PC-9 (cell line): ENCODE measurements around the gene CLBA1. TPM values are rescaled to one million over a fixed set of nuclear protein-coding genes. Genes with fewer than 3 reads are reported as not detected.

ENCODE experiments used
- BruUV-seq: library from RNA; stranded (reverse); fragments of 400-500 nt; replicated peaks from 2 replicates; lab custom pipeline; 2021; lab: Mats Ljungman, UMichigan
- CTCF ChIA-PET: fragments of 300-600 bp; sonication (Branson Sonifier 250); formaldehyde crosslinking; loops from one replicate; lab custom pipeline; 2022; ENCODE audit warnings: antibody characterized with exemption; lab: Charles Lee
- POLR2A ChIA-PET: fragments of 300-600 bp; sonication (Branson Sonifier 250); formaldehyde crosslinking; loops from one replicate; lab custom pipeline; 2022; ENCODE audit warnings: antibody characterized with exemption; ENCODE audit not compliant: unreplicated experiment; lab: Charles Lee
- DNase-seq, 2 experiments: peaks; one replicate each; pipeline versions ENCODE4 v3.0.0 to v3.0.0-alpha.2; 2015 to 2022; ENCODE audit warnings: mixed read lengths in 1 of 2
- H2AFZ ChIP-seq: fragments of 200-600 bp; sonication (generic); 2 replicates; pipeline ENCODE4 v1.8.1; 2017; ENCODE audit warnings: antibody characterized with exemption
- H3F3A ChIP-seq: fragments of 200-600 bp; sonication (generic); 2 replicates; pipeline ENCODE4 v1.8.1; 2017; ENCODE audit warnings: antibody characterized with exemption, mild to moderate bottlenecking, low read depth; ENCODE audit not compliant: insufficient read depth
- H3K27ac ChIP-seq: fragments of 200-600 bp; sonication (generic); 2 replicates; pipeline ENCODE4 v1.6.1; 2016; ENCODE audit warnings: mixed run types
- H3K27me3 ChIP-seq: fragments of 200-600 bp; sonication (generic); 2 replicates; pipeline ENCODE4 v1.6.1; 2016; ENCODE audit warnings: low read depth, mixed run types; ENCODE audit not compliant: insufficient read depth
- H3K36me3 ChIP-seq: fragments of 200-600 bp; sonication (generic); 2 replicates; pipeline ENCODE4 v1.6.1; 2016; ENCODE audit warnings: low read depth, mixed run types
- H3K4me1 ChIP-seq: fragments of 200-600 bp; sonication (generic); replicated peaks from 2 replicates; pipeline ENCODE4 v1.6.1; 2016; ENCODE audit warnings: mixed run types; ENCODE audit not compliant: insufficient read depth
- H3K4me2 ChIP-seq: fragments of 200-600 bp; sonication (generic); 2 replicates; pipeline ENCODE4 v1.6.1; 2017; ENCODE audit warnings: mixed run types
- H3K4me3 ChIP-seq: fragments of 200-600 bp; sonication (generic); 2 replicates; pipeline ENCODE4 v1.6.1; 2016; ENCODE audit warnings: mixed run types
- H3K79me2 ChIP-seq: fragments of 200-600 bp; sonication (generic); 2 replicates; pipeline ENCODE4 v1.6.1; 2017; ENCODE audit warnings: low read depth, mixed run types
- H3K9me2 ChIP-seq: fragments of 200-600 bp; sonication (generic); 2 replicates; pipeline ENCODE4 v1.8.1; 2017; ENCODE audit warnings: mild to moderate bottlenecking; ENCODE audit not compliant: insufficient read depth
- H3K9me3 ChIP-seq: fragments of 200-600 bp; sonication (generic); 2 replicates; pipeline ENCODE4 v1.8.1; 2016; ENCODE audit warnings: low read depth; ENCODE audit not compliant: insufficient read depth
- H4K20me1 ChIP-seq: fragments of 200-600 bp; sonication (generic); 2 replicates; pipeline ENCODE4 v1.8.1; 2017; ENCODE audit not compliant: insufficient read depth
- EZH2 ChIP-seq: fragments of 200-600 bp; sonication (generic); IDR thresholded peaks from 2 replicates; pipeline ENCODE4 v1.8.0; 2017; ENCODE audit warnings: antibody characterized with exemption, low read depth
- intact Hi-C: fragments of 100-400 bp; cut with micrococcal nuclease; formaldehyde crosslinking; loops from one replicate; pipeline ENCODE4 v1.10.0; 2022; ENCODE audit not compliant: unreplicated experiment
- total RNA-seq: library from RNA; stranded (reverse); gene quantifications from 2 replicates; pipeline ENCODE4 v1.2.3, GENCODE V29; 2021
- TF ChIP-seq, protein P1 (sequence below): fragments of 200-600 bp; sonication (generic); conservative IDR thresholded peaks from 2 replicates; pipeline ENCODE4 v1.6.1; 2017; ENCODE audit warnings: mixed run types, antibody characterized with exemption, mild to moderate bottlenecking, moderate library complexity

CLBA1 gene
- total RNA-seq, 1 experiment from 2014 or later = 12.6 TPM

DNA sequence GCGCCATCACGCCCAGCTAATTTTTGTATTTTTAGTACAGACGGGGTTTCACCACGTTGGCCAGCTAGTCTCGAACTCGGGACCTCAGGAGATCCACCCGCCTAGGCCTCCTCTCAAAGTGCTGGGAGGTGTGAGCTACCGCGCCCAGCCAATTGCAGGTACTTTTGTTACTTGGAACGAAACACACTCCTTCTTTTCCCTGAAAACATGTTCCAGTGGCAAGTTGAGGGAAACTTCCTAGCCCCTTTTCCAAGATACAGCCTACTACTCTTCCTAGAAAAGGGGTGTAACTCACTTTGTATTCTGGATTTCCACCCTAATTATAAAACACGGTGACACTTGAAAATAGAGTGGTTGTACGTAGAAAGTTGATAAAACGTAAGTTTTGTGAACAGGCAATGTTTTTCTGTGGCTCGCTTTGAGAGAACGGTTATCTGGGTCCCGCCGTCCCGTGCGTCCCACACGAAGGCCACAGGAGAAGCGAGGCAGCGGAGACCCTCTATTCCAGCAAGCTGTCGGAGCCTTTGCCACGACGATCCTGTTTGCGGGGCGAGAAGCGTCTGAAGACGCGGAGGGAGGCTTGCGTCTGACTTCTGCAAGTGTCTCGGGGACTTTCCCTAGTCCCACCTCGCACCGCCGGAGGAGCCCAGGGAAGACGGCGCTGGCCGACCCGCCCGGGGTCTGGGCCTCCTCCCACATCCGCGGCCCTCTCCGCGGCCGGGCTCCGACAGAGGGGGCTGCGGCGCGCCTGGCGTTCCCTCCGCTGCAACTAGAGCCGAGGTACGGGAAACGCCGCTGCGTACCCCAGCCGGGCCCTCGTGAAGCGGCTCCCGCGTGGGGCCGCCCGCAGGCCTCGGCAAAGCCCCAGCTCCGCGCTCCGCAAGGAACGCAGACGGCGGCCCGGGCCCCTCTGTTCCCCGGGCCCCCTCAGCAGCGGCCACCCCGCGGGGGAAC lies 34.5 kb downstream of the CLBA1 start:
- H2AFZ ChIP-seq = peak overlapping the region; percentile 46
- TF ChIP-seq, protein P1, sequence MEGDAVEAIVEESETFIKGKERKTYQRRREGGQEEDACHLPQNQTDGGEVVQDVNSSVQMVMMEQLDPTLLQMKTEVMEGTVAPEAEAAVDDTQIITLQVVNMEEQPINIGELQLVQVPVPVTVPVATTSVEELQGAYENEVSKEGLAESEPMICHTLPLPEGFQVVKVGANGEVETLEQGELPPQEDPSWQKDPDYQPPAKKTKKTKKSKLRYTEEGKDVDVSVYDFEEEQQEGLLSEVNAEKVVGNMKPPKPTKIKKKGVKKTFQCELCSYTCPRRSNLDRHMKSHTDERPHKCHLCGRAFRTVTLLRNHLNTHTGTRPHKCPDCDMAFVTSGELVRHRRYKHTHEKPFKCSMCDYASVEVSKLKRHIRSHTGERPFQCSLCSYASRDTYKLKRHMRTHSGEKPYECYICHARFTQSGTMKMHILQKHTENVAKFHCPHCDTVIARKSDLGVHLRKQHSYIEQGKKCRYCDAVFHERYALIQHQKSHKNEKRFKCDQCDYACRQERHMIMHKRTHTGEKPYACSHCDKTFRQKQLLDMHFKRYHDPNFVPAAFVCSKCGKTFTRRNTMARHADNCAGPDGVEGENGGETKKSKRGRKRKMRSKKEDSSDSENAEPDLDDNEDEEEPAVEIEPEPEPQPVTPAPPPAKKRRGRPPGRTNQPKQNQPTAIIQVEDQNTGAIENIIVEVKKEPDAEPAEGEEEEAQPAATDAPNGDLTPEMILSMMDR = no peak
- no peak for TF ChIP-seq EZH2
- intact Hi-C loops = loop anchor here (2.0 kb wide), 1 partner anchor 47 kb away; no protein-coding TSS in a partner anchor
- ChIA-PET CTCF (no interaction called here), POLR2A (interaction anchor here (0.6 to 0.8 kb wide), 2 partner anchors 25 to 37 kb away, joined by 4 to 10 read pairs; no protein-coding TSS in a partner anchor)
- H3K4me3 ChIP-seq = peak overlapping the region; percentile 82
- peak overlapping the region; percentile 89 for H3K4me2 ChIP-seq
- H4K20me1 ChIP-seq = peaks cover 29% of the 10 kb centered on the region
- TSS peak; percentile 51 for BruUV-seq
- no peaks in the 10 kb centered on the region for H3K27me3 ChIP-seq
- peaks cover 72% of the 10 kb centered on the region for H3K79me2 ChIP-seq
- H3F3A ChIP-seq = peaks cover 58% of the 10 kb centered on the region
- H3K9me2 ChIP-seq = no peaks in the 10 kb centered on the region
- peak overlapping the region; percentile 62 for H3K27ac ChIP-seq
- no peaks in the 10 kb centered on the region for H3K9me3 ChIP-seq
- peaks cover 71% of the 10 kb centered on the region for H3K4me1 ChIP-seq
- H3K36me3 ChIP-seq = peaks cover 8% of the 10 kb centered on the region; the same call in 1 of the 2 replicates
- no peak for DNase-seq

DNA sequence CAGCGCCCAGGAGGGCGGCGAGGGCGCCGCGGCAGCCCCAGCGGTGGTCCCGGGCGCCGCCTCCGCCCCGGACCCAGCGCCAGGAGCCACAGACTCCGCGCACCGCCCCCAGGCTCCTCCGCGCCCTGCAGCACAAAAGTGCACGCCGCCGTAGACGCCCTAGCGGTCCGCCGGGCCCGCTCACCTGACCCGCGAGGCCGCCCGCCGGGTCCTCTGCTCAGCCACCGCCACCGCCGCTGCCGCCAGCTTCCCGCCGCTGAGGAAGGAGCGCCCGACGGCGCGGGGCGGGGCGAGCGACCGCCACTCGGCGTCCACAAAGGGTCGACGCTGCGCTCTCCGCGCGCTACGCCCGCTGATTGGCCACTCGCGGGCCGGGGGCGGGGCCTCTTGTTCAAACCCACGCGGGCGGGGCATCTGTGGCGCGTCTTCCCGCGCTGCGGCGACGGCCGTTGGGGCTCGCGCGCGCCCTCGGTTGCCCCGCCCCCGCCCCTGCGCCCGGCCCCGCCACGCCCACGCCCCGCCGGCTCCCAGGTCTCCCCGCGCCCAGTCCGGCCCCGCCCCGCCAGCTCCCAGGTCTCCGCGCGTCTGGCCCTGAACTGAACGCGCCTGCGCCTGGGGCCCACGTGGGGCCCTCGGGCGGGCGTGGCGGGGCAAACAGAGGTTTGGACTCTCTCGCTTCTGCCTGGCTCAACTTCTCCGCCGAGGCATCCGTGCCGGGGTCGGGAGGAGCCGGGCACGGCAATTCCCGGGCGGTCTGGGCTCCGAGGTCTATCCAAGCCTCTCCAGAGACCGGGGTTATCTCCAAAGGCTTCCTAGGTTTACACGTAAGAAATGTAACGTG lies 35.4 kb downstream of the CLBA1 start, which contains the start of gene CDCA4:
Gene CDCA4, minus strand, starts transcription at position 269 of the 841 bp plus-strand sequence. CDS start 9,154 bp downstream, outside the sequence.
- Histone ChIP-seq H4K20me1 (peaks cover 22% of the 10 kb centered on the region), H3K4me1 (peaks cover 78% of the 10 kb centered on the region), H3K9me2 (no peaks in the 10 kb centered on the region), H3K27me3 (no peaks in the 10 kb centered on the region), H3K27ac (peak within 1 kb of the TSS; percentile 95), H3K36me3 (peaks cover 8% of the 10 kb centered on the region; the same call in 1 of the 2 replicates), H3K79me2 (peaks cover 63% of the 10 kb centered on the region), H2AFZ (peak within 1 kb of the TSS; percentile 46), H3K9me3 (no peaks in the 10 kb centered on the region), H3K4me3 (peak within 1 kb of the TSS; percentile 86), H3K4me2 (peak within 1 kb of the TSS; percentile 96), H3F3A (peaks cover 59% of the 10 kb centered on the region)
- POLR2A ChIA-PET = interaction anchor here (0.6 to 0.8 kb wide), 4 partner anchors 21 to 52 kb away, joined by 3 to 10 read pairs (median 4); no protein-coding TSS in a partner anchor
- CTCF ChIA-PET = no interaction called here
- intact Hi-C loops = loop anchor here (1.0 to 2.0 kb wide), 2 partner anchors 11 to 48 kb away; no protein-coding TSS in a partner anchor
- BruUV-seq = no TSS peak
- TF ChIP-seq, protein P1 = no peak
- TF ChIP-seq EZH2 = no peak
- peak; percentile 84 to 93 for DNase-seq
